Measurements from ENCODE around the gene TRPM5. TPM values are rescaled to one million over a fixed set of nuclear protein-coding genes. Genes with fewer than 3 reads are reported as not detected.

The TRPM5 gene
- polyA plus RNA-seq, 1 of the 3 experiments (the other 2 are of a cell fraction): not detected

DNA sequence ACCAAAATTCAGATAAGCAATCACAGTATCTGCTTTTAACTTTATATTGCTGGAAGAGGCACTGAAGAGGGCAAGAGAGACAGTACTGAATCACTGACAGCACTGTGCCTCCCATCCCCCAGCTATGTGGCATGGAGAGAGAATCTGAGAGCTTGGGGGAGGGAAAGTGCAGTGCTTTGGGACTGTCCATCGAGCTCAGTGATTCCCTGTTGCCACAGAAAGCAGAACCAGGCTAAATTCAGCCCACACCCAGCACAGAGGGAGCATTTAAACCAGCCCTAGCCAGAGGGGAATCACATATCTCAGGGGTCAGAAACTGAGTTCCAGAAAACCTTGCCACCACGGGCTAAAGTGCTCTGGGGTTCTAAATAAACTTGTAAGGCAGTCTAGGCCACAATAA lies 44.8 kb upstream of the TRPM5 start:
- Histone ChIP-seq H3K4me3 (ENCODE audit: low read depth in 2 of 2, low read length in 1 of 2) (no peak overlapping the region), H3K27me3 (ENCODE audit: insufficient read depth) (no peaks in the 10 kb centered on the region), H3K9me3 (peaks cover 19% of the 10 kb centered on the region; the same call in 1 of the 2 replicates), H3K9ac (no peak overlapping the region), H3F3A (replicated peaks; ENCODE audit: insufficient read depth) (no peaks in the 10 kb centered on the region), H4K20me1 (ENCODE audit: insufficient read depth) (no peaks in the 10 kb centered on the region), H3K27ac (ENCODE audit: low read depth in 2 of 2, low read length in 1 of 2) (no peak overlapping the region), H3K4me1 (ENCODE audit: control insufficient read depth in 1 of 2, insufficient read depth in 2 of 2, low read depth in 1 of 2, low read length in 1 of 2) (no peaks in the 10 kb centered on the region), H3K4me2 (no peak overlapping the region), H2AFZ (ENCODE audit: low read depth) (no peak overlapping the region), H3K9me2 (no peaks in the 10 kb centered on the region), H3K79me2 (ENCODE audit: insufficient read depth) (no peaks in the 10 kb centered on the region), H3K36me3 (replicated peaks in 1 of 2; ENCODE audit: control insufficient read depth in 1 of 2, insufficient read depth in 2 of 2, low read length in 1 of 2) (no peaks in the 10 kb centered on the region)
- no peak for DNase-seq
- POLR2A ChIA-PET: no interaction called here
- CTCF ChIA-PET: interaction anchor here (0.9 to 2.6 kb wide), 3 partner anchors 42 to 68 kb away, joined by 3 to 14 read pairs (median 4); no protein-coding TSS in a partner anchor
- WGBS (ENCODE audit: low lambda C conversion rate): 7% methylated on average over 2 of the region's 2 CpGs
- TF ChIP-seq NFIC (IDR thresholded peaks at IDR 0.05; ENCODE audit: borderline replicate concordance) (no peak), CHD2 (IDR thresholded peaks at IDR 0.05; ENCODE audit: low read length, partially characterized antibody) (no peak), FOSL2 (IDR thresholded peaks at IDR 0.05; ENCODE audit: borderline replicate concordance, low read depth) (no peak), RCOR1 (IDR thresholded peaks at IDR 0.05; ENCODE audit: low read length) (no peak), POLR2AphosphoS5 (IDR thresholded peaks at IDR 0.05; ENCODE audit: low read depth, low read length) (no peak)
- TF ChIP-seq, protein P1, sequence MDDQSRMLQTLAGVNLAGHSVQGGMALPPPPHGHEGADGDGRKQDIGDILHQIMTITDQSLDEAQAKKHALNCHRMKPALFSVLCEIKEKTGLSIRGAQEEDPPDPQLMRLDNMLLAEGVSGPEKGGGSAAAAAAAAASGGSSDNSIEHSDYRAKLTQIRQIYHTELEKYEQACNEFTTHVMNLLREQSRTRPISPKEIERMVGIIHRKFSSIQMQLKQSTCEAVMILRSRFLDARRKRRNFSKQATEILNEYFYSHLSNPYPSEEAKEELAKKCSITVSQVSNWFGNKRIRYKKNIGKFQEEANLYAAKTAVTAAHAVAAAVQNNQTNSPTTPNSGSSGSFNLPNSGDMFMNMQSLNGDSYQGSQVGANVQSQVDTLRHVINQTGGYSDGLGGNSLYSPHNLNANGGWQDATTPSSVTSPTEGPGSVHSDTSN (IDR thresholded peaks at IDR 0.05): no peak

DNA sequence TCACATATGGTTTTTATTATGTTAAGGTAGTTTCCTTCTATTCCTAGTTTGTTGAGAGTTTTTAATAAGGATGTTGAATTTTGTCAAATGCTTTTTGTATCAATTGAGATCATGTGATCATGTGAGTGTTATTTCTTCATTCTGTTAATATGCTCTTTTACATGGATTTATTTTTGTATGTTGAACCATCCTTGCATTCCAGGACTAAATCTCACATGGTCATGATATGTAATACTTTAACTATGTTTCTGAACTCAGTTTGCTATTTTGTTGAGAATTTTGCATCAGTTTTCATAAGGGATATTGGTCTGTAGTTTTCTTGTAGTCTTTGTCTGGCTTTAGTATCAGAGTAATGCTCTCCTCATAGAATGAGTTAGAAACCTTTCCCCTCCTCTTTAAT lies 43.7 kb upstream of the TRPM5 start:
- H3F3A ChIP-seq (replicated peaks; ENCODE audit: insufficient read depth): no peaks in the 10 kb centered on the region
- no peak for DNase-seq
- no peak overlapping the region for H3K4me3 ChIP-seq (ENCODE audit: low read depth in 2 of 2, low read length in 1 of 2)
- peaks cover 0 to 7% of the 10 kb centered on the region in 2 experiments; a peak in 1 of 4 replicates for H3K4me1 ChIP-seq (ENCODE audit: control insufficient read depth in 1 of 2, insufficient read depth in 2 of 2, low read depth in 1 of 2, low read length in 1 of 2)
- H3K4me2 ChIP-seq: no peak overlapping the region
- POLR2A ChIA-PET: no interaction called here
- no peaks in the 10 kb centered on the region for H4K20me1 ChIP-seq (ENCODE audit: insufficient read depth)
- no peak overlapping the region for H3K27ac ChIP-seq (ENCODE audit: low read depth in 2 of 2, low read length in 1 of 2)
- H3K79me2 ChIP-seq (ENCODE audit: insufficient read depth): no peaks in the 10 kb centered on the region
- CTCF ChIA-PET: interaction anchor here (2.6 kb wide), 1 partner anchor 44 kb away, joined by 14 read pairs; no protein-coding TSS in a partner anchor
- H2AFZ ChIP-seq (ENCODE audit: low read depth): no peak overlapping the region
- no peaks in the 10 kb centered on the region for H3K36me3 ChIP-seq (replicated peaks in 1 of 2; ENCODE audit: control insufficient read depth in 1 of 2, insufficient read depth in 2 of 2, low read length in 1 of 2)
- TF ChIP-seq GABPA (IDR thresholded peaks at IDR 0.05; ENCODE audit: low read depth) (no peak), POLR2AphosphoS5 (IDR thresholded peaks at IDR 0.05; ENCODE audit: low read depth, low read length) (no peak), EZH2phosphoT487 (IDR thresholded peaks at IDR 0.05; ENCODE audit: borderline replicate concordance, low read depth) (no peak), ELF1 (IDR thresholded peaks at IDR 0.05) (no peak)
- no peak overlapping the region for H3K9ac ChIP-seq
- no peaks in the 10 kb centered on the region for H3K27me3 ChIP-seq (ENCODE audit: insufficient read depth)
- no peaks in the 10 kb centered on the region for H3K9me2 ChIP-seq
- H3K9me3 ChIP-seq: peaks cover 19% of the 10 kb centered on the region; the same call in 1 of the 2 replicates

DNA sequence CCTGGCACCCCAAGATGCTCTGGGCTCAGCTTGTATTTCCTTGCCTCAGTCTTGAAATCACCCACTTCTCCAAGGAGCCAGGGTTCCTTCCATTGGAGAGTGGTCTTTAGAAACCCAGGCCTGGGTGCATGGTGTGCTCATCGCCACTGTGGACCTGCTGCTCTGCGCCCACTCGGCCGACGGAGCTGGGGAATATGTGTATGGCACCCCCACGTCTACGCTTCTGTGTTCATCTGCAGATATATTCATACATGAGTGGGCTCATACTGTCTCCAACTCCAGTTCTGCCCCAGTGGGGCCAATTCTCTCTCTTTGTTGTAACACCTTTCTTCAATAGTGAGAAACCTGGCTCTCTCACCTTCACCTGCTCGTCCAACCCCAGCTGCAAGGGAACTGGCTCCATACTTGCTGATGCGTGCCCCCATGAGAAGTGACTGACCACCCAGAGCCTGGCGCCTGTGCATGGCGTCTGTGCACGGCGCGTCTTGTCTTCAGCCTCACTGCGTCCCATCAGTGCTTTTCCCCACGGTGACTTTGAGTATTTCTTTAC lies 40.3 kb upstream of the TRPM5 start:
- DNase-seq: no peak
- H3K36me3 ChIP-seq (replicated peaks in 1 of 2; ENCODE audit: control insufficient read depth in 1 of 2, insufficient read depth in 2 of 2, low read length in 1 of 2): no peaks in the 10 kb centered on the region
- no peak overlapping the region for H3K27ac ChIP-seq (ENCODE audit: low read depth in 2 of 2, low read length in 1 of 2)
- H2AFZ ChIP-seq (ENCODE audit: low read depth): no peak overlapping the region
- H3F3A ChIP-seq (replicated peaks; ENCODE audit: insufficient read depth): no peaks in the 10 kb centered on the region
- no peaks in the 10 kb centered on the region for H4K20me1 ChIP-seq (ENCODE audit: insufficient read depth)
- H3K79me2 ChIP-seq (ENCODE audit: insufficient read depth): no peaks in the 10 kb centered on the region
- peaks cover 19% of the 10 kb centered on the region; the same call in 1 of the 2 replicates for H3K9me3 ChIP-seq
- H3K4me1 ChIP-seq (ENCODE audit: control insufficient read depth in 1 of 2, insufficient read depth in 2 of 2, low read depth in 1 of 2, low read length in 1 of 2): peaks cover 0 to 9% of the 10 kb centered on the region in 2 experiments; a peak in 1 of 4 replicates
- H3K4me2 ChIP-seq: no peak overlapping the region
- H3K9me2 ChIP-seq: no peaks in the 10 kb centered on the region
- CTCF ChIA-PET: interaction anchor here (1.5 to 4.0 kb wide), 2 partner anchors 47 to 64 kb away, joined by 5 to 23 read pairs; no protein-coding TSS in a partner anchor
- H3K9ac ChIP-seq: no peak overlapping the region
- H3K27me3 ChIP-seq (ENCODE audit: insufficient read depth): no peaks in the 10 kb centered on the region
- POLR2A ChIA-PET: no interaction called here
- H3K4me3 ChIP-seq (ENCODE audit: low read depth in 2 of 2, low read length in 1 of 2): no peak overlapping the region
- 72% methylated on average over 15 of the region's 16 CpGs for WGBS (ENCODE audit: low lambda C conversion rate)
- TF ChIP-seq CHD2 (IDR thresholded peaks at IDR 0.05; ENCODE audit: low read length, partially characterized antibody): no peak
- TF ChIP-seq, protein P2, sequence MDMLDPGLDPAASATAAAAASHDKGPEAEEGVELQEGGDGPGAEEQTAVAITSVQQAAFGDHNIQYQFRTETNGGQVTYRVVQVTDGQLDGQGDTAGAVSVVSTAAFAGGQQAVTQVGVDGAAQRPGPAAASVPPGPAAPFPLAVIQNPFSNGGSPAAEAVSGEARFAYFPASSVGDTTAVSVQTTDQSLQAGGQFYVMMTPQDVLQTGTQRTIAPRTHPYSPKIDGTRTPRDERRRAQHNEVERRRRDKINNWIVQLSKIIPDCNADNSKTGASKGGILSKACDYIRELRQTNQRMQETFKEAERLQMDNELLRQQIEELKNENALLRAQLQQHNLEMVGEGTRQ (IDR thresholded peaks at IDR 0.05; ENCODE audit: borderline replicate concordance, low read depth, low read length): no peak
- no peak for TF ChIP-seq NRF1 (IDR thresholded peaks at IDR 0.05; ENCODE audit: low read depth, low read length)
- no peak for TF ChIP-seq POLR2AphosphoS5 (IDR thresholded peaks at IDR 0.05; ENCODE audit: low read depth, low read length)
- TF ChIP-seq, protein P3, sequence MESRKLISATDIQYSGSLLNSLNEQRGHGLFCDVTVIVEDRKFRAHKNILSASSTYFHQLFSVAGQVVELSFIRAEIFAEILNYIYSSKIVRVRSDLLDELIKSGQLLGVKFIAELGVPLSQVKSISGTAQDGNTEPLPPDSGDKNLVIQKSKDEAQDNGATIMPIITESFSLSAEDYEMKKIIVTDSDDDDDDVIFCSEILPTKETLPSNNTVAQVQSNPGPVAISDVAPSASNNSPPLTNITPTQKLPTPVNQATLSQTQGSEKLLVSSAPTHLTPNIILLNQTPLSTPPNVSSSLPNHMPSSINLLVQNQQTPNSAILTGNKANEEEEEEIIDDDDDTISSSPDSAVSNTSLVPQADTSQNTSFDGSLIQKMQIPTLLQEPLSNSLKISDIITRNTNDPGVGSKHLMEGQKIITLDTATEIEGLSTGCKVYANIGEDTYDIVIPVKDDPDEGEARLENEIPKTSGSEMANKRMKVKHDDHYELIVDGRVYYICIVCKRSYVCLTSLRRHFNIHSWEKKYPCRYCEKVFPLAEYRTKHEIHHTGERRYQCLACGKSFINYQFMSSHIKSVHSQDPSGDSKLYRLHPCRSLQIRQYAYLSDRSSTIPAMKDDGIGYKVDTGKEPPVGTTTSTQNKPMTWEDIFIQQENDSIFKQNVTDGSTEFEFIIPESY (IDR thresholded peaks at IDR 0.05; ENCODE audit: borderline replicate concordance, low read depth): no peak
- no peak for TF ChIP-seq EP300 (IDR thresholded peaks at IDR 0.05; ENCODE audit: borderline replicate concordance in 1 of 2, low read depth in 1 of 2, low read length in 1 of 2)
- no peak for TF ChIP-seq SIN3A (IDR thresholded peaks at IDR 0.05; ENCODE audit: borderline replicate concordance, low read depth, low read length)
- TF ChIP-seq ELF1 (IDR thresholded peaks at IDR 0.05): no peak
- TF ChIP-seq GATA2 (CRISPR knock-in tag; IDR thresholded peaks at IDR 0.05): no peak
- no peak for TF ChIP-seq MXI1 (IDR thresholded peaks at IDR 0.05; ENCODE audit: low read depth, low read length)
- no peak for TF ChIP-seq TEAD4 (IDR thresholded peaks at IDR 0.05; ENCODE audit: borderline replicate concordance, insufficient read depth)

Measured in SK-N-SH (cell line).